Suprapubic skin (tissue), 3 donors: ENCODE measurements around the gene PARPBP.

Experiments used
- EP300 ChIP-seq: sonication (generic); formaldehyde crosslinking; IDR thresholded peaks from one replicate; pipeline ENCODE4 v1.6.1; 2017; ENCODE audit warnings: antibody characterized with exemption
- POLR2A ChIP-seq, 2 donors: fragments of 450-650 bp; IDR thresholded peaks; one replicate each; pipeline ENCODE4 v1.6.1; 2017; ENCODE audit warnings: antibody characterized with exemption in 2 of 2, mild to moderate bottlenecking in 2 of 2, moderate library complexity in 2 of 2
- TF ChIP-seq, protein P1 (sequence below), 2 donors: fragments of 200-600 bp in 1 of 2; fragments of 450-650 bp in 1 of 2; sonication (generic) in 1 of 2; IDR thresholded peaks; one replicate each; pipeline ENCODE4 v1.5.1; 2016 to 2019; ENCODE audit warnings: antibody characterized with exemption in 2 of 2, mild to moderate bottlenecking in 1 of 2, moderate library complexity in 1 of 2

DNA sequence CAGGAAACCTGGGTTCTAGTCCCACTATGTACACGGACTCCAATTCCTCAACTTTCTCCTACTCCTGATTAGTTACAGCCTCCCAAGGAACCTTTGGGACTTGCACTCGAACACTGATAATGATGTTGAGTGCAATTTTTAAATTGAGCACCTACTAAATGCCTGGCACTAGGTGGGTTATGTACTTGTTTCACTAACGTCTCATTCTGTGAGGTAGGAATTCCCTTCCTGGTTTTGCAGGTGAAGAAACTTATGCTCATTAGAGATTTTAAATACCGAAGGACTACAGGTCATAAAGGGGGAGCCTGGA, 536 bp downstream of the PARPBP start:
- TF ChIP-seq EP300 (no peak), POLR2A (IDR thresholded peaks at IDR 0.05) (no peak)
- TF ChIP-seq, protein P1, sequence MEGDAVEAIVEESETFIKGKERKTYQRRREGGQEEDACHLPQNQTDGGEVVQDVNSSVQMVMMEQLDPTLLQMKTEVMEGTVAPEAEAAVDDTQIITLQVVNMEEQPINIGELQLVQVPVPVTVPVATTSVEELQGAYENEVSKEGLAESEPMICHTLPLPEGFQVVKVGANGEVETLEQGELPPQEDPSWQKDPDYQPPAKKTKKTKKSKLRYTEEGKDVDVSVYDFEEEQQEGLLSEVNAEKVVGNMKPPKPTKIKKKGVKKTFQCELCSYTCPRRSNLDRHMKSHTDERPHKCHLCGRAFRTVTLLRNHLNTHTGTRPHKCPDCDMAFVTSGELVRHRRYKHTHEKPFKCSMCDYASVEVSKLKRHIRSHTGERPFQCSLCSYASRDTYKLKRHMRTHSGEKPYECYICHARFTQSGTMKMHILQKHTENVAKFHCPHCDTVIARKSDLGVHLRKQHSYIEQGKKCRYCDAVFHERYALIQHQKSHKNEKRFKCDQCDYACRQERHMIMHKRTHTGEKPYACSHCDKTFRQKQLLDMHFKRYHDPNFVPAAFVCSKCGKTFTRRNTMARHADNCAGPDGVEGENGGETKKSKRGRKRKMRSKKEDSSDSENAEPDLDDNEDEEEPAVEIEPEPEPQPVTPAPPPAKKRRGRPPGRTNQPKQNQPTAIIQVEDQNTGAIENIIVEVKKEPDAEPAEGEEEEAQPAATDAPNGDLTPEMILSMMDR (IDR thresholded peaks at IDR 0.05), result no peak
